RWPE1 (cell line): Measurements from ENCODE around the gene GALNT8.
"Not testable (repeated sequence)": the region's sequence is repeated elsewhere in the genome, so short reads cannot be mapped to it uniquely, and the experiment has no call there.

Source experiments
- CTCF ChIA-PET: fragments of 350-600 bp; sonication (Branson Sonifier 250); formaldehyde crosslinking; extraction: SDS; loops from one replicate; lab custom pipeline; 2021; lab: Yijun Ruan, JAX
- POLR2A ChIA-PET: fragments of 400-600 bp; formaldehyde crosslinking; extraction: SDS; loops from one replicate; lab custom pipeline; 2020; ENCODE audit warnings: antibody characterized with exemption; ENCODE audit not compliant: low non-redundant PET; lab: Yijun Ruan, JAX
- DNase-seq: peaks from one replicate; pipeline ENCODE4 v3.0.0; 2012; ENCODE audit warnings: low spot score
- H3K27ac ChIP-seq: fragments of 450-650 bp; 2 replicates; pipeline ENCODE4 v1.5.1; 2017
- TF ChIP-seq, protein P1 (sequence below): fragments of 450-650 bp; conservative IDR thresholded peaks from 2 replicates; pipeline ENCODE4 v1.5.1; 2017; ENCODE audit warnings: low read depth, mild to moderate bottlenecking

Gene GALNT8

DNA sequence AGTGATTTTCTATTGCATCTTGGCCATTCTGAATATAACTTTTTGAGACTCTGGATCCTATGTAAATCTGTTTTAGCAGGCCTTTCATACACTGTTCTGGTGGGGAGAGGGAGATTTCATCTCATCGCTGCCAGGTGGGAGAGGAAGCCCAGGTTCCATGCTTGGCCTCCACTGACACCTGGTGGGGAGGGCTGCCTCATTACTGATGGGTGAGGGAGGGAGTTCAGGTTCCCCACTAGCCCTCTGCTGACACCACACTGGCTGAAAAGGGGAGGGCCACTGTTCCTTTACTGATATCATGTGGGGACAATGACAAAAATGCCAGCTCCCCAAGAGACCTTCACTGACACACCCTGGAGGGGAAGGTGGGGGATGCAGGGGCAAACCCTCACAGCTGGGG, 2.4 kb upstream of the GALNT8 start:
- CTCF ChIA-PET, result no interaction called here
- POLR2A ChIA-PET, result no interaction called here

DNA sequence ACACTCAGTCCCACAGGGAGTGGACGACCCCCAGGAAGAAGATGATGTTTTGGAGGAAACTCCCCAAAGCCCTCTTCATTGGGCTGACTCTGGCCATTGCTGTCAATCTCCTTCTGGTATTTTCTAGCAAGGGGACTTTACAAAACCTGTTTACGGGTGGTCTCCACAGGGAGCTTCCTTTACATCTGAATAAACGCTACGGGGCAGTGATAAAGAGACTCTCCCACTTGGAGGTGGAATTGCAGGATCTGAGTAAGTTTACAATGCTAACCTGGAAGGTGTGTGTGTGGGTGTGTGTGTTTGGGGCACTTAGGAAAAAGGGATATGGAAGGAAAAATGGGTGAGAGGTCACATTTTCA, 416 bp downstream of the GALNT8 start:
- H3K27ac ChIP-seq, result no peak overlapping the region
- DNase-seq, result no peak
- POLR2A ChIA-PET, result no interaction called here
- CTCF ChIA-PET, result no interaction called here
- TF ChIP-seq, protein P1, sequence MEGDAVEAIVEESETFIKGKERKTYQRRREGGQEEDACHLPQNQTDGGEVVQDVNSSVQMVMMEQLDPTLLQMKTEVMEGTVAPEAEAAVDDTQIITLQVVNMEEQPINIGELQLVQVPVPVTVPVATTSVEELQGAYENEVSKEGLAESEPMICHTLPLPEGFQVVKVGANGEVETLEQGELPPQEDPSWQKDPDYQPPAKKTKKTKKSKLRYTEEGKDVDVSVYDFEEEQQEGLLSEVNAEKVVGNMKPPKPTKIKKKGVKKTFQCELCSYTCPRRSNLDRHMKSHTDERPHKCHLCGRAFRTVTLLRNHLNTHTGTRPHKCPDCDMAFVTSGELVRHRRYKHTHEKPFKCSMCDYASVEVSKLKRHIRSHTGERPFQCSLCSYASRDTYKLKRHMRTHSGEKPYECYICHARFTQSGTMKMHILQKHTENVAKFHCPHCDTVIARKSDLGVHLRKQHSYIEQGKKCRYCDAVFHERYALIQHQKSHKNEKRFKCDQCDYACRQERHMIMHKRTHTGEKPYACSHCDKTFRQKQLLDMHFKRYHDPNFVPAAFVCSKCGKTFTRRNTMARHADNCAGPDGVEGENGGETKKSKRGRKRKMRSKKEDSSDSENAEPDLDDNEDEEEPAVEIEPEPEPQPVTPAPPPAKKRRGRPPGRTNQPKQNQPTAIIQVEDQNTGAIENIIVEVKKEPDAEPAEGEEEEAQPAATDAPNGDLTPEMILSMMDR, result no peak

More for the DNA sequence above, 2.4 kb upstream of the GALNT8 start:
- TF ChIP-seq, protein P1, result no peak
- DNase-seq, result no peak
- H3K27ac ChIP-seq, result no peak overlapping the region

DNA sequence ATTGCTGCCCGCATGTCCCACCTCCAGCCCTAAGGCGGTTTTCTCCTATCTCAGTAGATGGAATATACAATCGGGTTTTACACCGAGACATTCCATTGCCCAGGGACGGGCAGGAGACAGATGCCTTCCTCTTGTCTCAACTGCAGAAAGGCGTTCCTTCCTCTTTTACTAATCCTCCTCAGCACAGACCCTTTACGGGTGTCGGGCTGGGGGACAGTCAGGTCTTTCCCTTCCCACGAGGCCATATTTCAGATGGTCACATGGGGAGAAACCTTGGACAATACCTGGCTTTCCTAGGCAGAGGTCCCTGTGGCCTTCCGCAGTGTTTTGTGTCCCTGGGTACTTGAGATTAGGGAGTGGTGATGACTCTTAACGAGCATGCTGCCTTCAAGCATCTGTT, 1.4 kb downstream of the GALNT8 start:
- CTCF ChIA-PET, POLR2A ChIA-PET, H3K27ac ChIP-seq, DNase-seq: not testable (repeated sequence)

DNA sequence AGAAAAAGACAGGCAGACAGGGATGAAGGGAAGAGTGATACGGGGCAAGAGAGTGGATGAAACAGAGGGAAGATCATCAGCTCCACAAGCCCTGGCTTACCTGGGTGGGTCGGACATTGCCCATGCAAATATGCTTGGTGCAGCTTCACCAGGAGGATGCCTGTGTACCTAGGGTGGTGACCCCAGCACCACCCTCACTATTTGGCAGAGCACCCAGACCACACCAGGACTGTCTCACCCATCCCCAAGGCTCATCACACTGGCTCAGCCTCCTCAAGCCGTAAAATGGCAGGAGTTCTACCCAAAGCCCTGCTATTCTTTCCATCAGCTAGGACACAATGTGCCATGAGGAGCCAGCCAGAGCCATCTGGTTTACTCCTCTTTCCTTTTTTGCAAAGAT, 3.0 kb downstream of the GALNT8 start:
- TF ChIP-seq, protein P1, result no peak
- no peak for DNase-seq
- CTCF ChIA-PET, result no interaction called here
- POLR2A ChIA-PET, result no interaction called here
- no peak overlapping the region for H3K27ac ChIP-seq

DNA sequence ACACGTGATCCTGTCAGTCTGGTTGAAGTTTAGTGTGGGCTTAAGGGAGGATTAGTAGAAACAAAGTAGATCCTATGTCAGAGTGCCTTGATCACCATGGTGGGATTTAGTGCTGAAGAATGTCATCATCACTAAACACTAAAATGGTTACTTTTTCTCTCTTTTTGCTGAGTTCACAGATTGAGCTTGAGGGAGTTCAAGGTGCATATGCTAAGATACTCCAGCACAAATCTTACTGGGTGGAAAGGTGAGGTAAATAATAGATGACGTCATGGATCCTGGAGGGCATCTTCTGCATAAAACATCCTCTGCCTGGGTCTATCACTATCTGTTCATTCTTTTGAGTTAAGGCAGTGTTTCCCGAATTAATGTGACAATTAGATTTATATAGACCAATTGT, 4.9 kb downstream of the GALNT8 start:
- CTCF ChIA-PET, result no interaction called here
- H3K27ac ChIP-seq, result no peak overlapping the region
- POLR2A ChIA-PET, result no interaction called here
- no peak for DNase-seq
- TF ChIP-seq, protein P1, result no peak

DNA sequence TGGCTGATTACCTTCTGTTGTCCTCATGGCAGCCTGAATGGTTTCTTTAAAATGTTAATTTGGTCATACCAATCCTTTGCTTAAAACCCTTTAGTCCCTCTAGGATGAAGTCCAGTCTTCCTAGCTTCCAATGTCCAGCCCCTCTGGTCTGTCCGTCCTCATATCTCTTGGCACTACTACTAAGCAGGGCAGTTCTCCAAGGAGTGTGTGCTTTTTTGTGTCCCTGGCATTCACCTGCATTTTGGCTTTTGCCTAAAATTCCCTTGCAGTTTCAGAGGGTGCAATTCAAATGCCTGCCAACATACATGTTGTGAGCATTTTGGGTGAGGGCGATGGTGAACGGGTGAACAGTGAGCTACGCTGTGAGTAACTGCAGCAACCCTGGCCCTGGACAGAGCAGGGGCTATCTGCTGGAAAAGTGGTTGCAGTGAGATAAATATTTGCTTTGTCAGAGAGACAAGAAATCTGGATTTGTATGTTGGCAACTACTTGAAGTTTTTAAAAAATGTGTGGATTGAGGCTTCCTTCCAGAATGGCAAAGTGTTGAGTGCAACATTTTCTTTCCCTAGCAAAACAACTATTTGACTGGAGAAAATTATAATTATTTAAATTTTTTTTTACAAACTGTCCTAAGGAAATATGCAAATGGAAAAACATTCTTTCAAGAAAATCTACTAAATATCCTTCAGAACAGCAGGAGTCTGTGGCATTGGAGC, 14.6 kb downstream of the GALNT8 start:
- CTCF ChIA-PET, result interaction anchor here (0.6 kb wide), 1 partner anchor 779 kb away, joined by 3 read pairs; no protein-coding TSS in a partner anchor
- TF ChIP-seq, protein P1, result no peak
- no peak for DNase-seq
- no peak overlapping the region for H3K27ac ChIP-seq
- POLR2A ChIA-PET, result no interaction called here

DNA sequence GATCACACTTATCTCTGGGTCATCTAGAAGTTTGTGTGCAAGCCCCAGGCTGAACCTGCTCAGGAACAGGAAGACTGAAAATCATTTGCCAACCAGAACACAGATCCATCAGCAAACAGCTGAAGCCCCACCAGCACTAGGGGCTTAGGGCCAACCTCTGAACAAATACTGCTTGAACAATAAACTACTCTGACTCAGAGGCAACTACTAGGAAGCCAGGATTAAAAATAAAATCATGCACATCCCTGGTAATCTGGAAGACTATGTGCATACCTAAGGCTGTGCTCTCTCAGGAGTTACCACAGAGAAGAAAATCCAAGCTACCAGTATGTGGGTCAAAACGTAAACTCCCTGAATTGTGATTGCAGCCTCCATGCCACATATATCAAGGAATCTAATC, 15.9 kb downstream of the GALNT8 start:
- no peak overlapping the region for H3K27ac ChIP-seq
- CTCF ChIA-PET, result no interaction called here
- TF ChIP-seq, protein P1, result no peak
- POLR2A ChIA-PET, result no interaction called here
- DNase-seq, result no peak
